ENCODE measurements around the gene ALDH1A2. TPM values are rescaled to one million over a fixed set of nuclear protein-coding genes. Genes with fewer than 3 reads are reported as not detected.

The ALDH1A2 gene
- polyA plus RNA-seq, 1 of the 3 experiments (the other 2 are of a cell fraction), result not detected

DNA sequence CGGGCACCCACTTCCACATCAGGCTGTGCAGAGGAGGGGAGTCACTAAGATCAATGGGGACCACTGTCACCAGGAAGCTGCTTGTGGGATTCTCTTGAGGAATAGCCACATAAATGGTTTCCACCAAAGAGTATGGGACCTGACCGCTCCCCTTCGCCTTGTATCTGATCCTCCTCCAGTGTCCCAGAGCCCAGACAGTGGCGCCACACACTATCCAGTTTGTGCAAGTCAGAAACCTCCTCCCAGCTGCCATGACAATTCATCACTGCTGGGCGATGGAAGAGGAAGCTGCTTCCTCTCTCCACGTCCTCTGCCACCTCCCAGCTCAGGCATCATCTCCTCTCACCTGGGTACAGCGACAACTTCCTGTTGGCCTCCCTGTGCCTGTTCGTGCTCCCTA lies 147.5 kb downstream of the ALDH1A2 start:
- no peaks in the 10 kb centered on the region for H3K9me2 ChIP-seq
- H2AFZ ChIP-seq (ENCODE audit: low read depth), result no peak overlapping the region

More for the DNA sequence above, 147.5 kb downstream of the ALDH1A2 start:
- no peak overlapping the region for H3K9ac ChIP-seq
- no peak overlapping the region for H3K27ac ChIP-seq (ENCODE audit: low read depth in 2 of 2, low read length in 1 of 2)
- no peaks in the 10 kb centered on the region for H4K20me1 ChIP-seq (ENCODE audit: insufficient read depth)
- no peaks in the 10 kb centered on the region for H3K27me3 ChIP-seq (ENCODE audit: insufficient read depth)
- no peak for DNase-seq
- H3K79me2 ChIP-seq (ENCODE audit: insufficient read depth), result no peaks in the 10 kb centered on the region
- H3K4me1 ChIP-seq (ENCODE audit: control insufficient read depth in 1 of 2, insufficient read depth in 2 of 2, low read depth in 1 of 2, low read length in 1 of 2), result peaks cover 0 to 6% of the 10 kb centered on the region in 2 experiments; a peak in 1 of 4 replicates
- H3K4me3 ChIP-seq (ENCODE audit: low read depth in 2 of 2, low read length in 1 of 2), result no peak overlapping the region
- no peaks in the 10 kb centered on the region for H3K36me3 ChIP-seq (replicated peaks in 1 of 2; ENCODE audit: control insufficient read depth in 1 of 2, insufficient read depth in 2 of 2, low read length in 1 of 2)
- POLR2A ChIA-PET, result no interaction called here
- TF ChIP-seq, protein P1, sequence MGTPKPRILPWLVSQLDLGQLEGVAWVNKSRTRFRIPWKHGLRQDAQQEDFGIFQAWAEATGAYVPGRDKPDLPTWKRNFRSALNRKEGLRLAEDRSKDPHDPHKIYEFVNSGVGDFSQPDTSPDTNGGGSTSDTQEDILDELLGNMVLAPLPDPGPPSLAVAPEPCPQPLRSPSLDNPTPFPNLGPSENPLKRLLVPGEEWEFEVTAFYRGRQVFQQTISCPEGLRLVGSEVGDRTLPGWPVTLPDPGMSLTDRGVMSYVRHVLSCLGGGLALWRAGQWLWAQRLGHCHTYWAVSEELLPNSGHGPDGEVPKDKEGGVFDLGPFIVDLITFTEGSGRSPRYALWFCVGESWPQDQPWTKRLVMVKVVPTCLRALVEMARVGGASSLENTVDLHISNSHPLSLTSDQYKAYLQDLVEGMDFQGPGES (IDR thresholded peaks at IDR 0.05; ENCODE audit: low read depth, low read length), result no peak
- TF ChIP-seq TAF1 (IDR thresholded peaks at IDR 0.05; ENCODE audit: borderline replicate concordance, low read depth, low read length), result no peak
- TF ChIP-seq RAD21 (IDR thresholded peaks at IDR 0.05; ENCODE audit: low read length), result no peak
- no peak for TF ChIP-seq NRF1 (IDR thresholded peaks at IDR 0.05; ENCODE audit: low read depth, low read length)
- TF ChIP-seq POLR2AphosphoS5 (IDR thresholded peaks at IDR 0.05; ENCODE audit: low read depth, low read length), result no peak
- no peak for TF ChIP-seq FOXJ3 (CRISPR knock-in tag; IDR thresholded peaks at IDR 0.05)
- TF ChIP-seq, protein P2, sequence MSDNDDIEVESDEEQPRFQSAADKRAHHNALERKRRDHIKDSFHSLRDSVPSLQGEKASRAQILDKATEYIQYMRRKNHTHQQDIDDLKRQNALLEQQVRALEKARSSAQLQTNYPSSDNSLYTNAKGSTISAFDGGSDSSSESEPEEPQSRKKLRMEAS (IDR thresholded peaks at IDR 0.05; ENCODE audit: low read depth), result no peak
- TF ChIP-seq EZH2phosphoT487 (IDR thresholded peaks at IDR 0.05; ENCODE audit: borderline replicate concordance, low read depth), result no peak
- TF ChIP-seq, protein P3, sequence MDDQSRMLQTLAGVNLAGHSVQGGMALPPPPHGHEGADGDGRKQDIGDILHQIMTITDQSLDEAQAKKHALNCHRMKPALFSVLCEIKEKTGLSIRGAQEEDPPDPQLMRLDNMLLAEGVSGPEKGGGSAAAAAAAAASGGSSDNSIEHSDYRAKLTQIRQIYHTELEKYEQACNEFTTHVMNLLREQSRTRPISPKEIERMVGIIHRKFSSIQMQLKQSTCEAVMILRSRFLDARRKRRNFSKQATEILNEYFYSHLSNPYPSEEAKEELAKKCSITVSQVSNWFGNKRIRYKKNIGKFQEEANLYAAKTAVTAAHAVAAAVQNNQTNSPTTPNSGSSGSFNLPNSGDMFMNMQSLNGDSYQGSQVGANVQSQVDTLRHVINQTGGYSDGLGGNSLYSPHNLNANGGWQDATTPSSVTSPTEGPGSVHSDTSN (IDR thresholded peaks at IDR 0.05), result no peak
- TF ChIP-seq FOSL2 (IDR thresholded peaks at IDR 0.05; ENCODE audit: borderline replicate concordance, low read depth), result no peak
- TF ChIP-seq CHD2 (IDR thresholded peaks at IDR 0.05; ENCODE audit: low read length, partially characterized antibody), result no peak
- TF ChIP-seq MEF2A (IDR thresholded peaks at IDR 0.05; ENCODE audit: borderline replicate concordance, low read depth), result no peak
- TF ChIP-seq SMC3 (IDR thresholded peaks at IDR 0.05; ENCODE audit: low read depth, low read length), result no peak
- no peak for TF ChIP-seq NFIC (IDR thresholded peaks at IDR 0.05; ENCODE audit: borderline replicate concordance)
- no peak for TF ChIP-seq MXI1 (IDR thresholded peaks at IDR 0.05; ENCODE audit: low read depth, low read length)
- TF ChIP-seq RCOR1 (IDR thresholded peaks at IDR 0.05; ENCODE audit: low read length), result no peak
- TF ChIP-seq, protein P4, sequence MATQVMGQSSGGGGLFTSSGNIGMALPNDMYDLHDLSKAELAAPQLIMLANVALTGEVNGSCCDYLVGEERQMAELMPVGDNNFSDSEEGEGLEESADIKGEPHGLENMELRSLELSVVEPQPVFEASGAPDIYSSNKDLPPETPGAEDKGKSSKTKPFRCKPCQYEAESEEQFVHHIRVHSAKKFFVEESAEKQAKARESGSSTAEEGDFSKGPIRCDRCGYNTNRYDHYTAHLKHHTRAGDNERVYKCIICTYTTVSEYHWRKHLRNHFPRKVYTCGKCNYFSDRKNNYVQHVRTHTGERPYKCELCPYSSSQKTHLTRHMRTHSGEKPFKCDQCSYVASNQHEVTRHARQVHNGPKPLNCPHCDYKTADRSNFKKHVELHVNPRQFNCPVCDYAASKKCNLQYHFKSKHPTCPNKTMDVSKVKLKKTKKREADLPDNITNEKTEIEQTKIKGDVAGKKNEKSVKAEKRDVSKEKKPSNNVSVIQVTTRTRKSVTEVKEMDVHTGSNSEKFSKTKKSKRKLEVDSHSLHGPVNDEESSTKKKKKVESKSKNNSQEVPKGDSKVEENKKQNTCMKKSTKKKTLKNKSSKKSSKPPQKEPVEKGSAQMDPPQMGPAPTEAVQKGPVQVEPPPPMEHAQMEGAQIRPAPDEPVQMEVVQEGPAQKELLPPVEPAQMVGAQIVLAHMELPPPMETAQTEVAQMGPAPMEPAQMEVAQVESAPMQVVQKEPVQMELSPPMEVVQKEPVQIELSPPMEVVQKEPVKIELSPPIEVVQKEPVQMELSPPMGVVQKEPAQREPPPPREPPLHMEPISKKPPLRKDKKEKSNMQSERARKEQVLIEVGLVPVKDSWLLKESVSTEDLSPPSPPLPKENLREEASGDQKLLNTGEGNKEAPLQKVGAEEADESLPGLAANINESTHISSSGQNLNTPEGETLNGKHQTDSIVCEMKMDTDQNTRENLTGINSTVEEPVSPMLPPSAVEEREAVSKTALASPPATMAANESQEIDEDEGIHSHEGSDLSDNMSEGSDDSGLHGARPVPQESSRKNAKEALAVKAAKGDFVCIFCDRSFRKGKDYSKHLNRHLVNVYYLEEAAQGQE (IDR thresholded peaks at IDR 0.05; ENCODE audit: low read depth, low read length), result no peak
- CTCF ChIA-PET, result interaction anchor here (0.7 kb wide), 1 partner anchor 132 kb away, joined by 3 read pairs; no protein-coding TSS in a partner anchor
- 48% methylated on average over 8 of the region's 8 CpGs for WGBS (ENCODE audit: low lambda C conversion rate)
- H3K4me2 ChIP-seq, result no peak overlapping the region
- H3K9me3 ChIP-seq, result no peaks in the 10 kb centered on the region
- H3F3A ChIP-seq (replicated peaks; ENCODE audit: insufficient read depth), result no peaks in the 10 kb centered on the region
